ENCODE results near the gene HNRNPUL1. TPM values are rescaled to one million over a fixed set of nuclear protein-coding genes. Genes with fewer than 3 reads are reported as not detected.
"Not testable (repeated sequence)": the region's sequence is repeated elsewhere in the genome, so short reads cannot be mapped to it uniquely, and the experiment has no call there.

Gene HNRNPUL1
- polyA plus RNA-seq, 1 donor (not counting 4 experiments of a cell fraction or from before 2014, with no cell fraction given) = 48.3 TPM

DNA sequence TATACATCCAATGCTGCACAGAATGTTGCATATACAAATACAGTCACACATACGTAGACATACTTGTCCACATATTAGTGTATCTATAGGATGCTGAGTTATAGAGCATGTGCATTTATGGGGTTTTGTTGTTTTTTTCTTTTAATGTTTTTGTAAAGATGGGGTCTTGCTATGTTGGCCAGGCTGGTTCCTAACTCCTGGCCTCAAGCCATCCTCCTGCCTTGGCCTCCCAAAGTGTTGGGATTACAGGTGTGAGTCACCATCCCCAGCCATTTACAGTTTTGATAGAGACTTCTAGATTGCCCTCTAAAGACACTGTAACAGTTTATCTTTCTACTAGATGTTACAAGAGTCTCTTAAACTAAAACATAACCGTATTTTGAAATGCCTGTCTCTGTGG is 14.3 kb downstream of the HNRNPUL1 start:
- TF ChIP-seq, protein P1, sequence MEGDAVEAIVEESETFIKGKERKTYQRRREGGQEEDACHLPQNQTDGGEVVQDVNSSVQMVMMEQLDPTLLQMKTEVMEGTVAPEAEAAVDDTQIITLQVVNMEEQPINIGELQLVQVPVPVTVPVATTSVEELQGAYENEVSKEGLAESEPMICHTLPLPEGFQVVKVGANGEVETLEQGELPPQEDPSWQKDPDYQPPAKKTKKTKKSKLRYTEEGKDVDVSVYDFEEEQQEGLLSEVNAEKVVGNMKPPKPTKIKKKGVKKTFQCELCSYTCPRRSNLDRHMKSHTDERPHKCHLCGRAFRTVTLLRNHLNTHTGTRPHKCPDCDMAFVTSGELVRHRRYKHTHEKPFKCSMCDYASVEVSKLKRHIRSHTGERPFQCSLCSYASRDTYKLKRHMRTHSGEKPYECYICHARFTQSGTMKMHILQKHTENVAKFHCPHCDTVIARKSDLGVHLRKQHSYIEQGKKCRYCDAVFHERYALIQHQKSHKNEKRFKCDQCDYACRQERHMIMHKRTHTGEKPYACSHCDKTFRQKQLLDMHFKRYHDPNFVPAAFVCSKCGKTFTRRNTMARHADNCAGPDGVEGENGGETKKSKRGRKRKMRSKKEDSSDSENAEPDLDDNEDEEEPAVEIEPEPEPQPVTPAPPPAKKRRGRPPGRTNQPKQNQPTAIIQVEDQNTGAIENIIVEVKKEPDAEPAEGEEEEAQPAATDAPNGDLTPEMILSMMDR (optimal IDR thresholded peaks at IDR 0.05 in 1 of 3, IDR thresholded peaks at IDR 0.05 in 1 of 3, conservative IDR thresholded peaks at IDR 0.05 in 1 of 3; ENCODE audit: extremely low read depth in 1 of 3, insufficient read depth in 2 of 3, low read length in 3 of 3) = no peak
- no peak for TF ChIP-seq EZH2 (IDR thresholded peaks at IDR 0.05; ENCODE audit: low read length)
- no peaks in the 10 kb centered on the region for H3K79me2 ChIP-seq (ENCODE audit: control insufficient read depth, insufficient read depth, low read length)
- FAIRE-seq (no peak), DNase-seq (ENCODE audit: low read depth, low spot score) (no peak)
- no peaks in the 10 kb centered on the region for H3K9me1 ChIP-seq (ENCODE audit: control insufficient read depth, extremely low read depth, insufficient read depth, low read length)
- no peaks in the 10 kb centered on the region for H3K27me3 ChIP-seq (ENCODE audit: control insufficient read depth, extremely low read depth, insufficient read depth, low read length)
- H3K4me2 ChIP-seq (ENCODE audit: control insufficient read depth, extremely low read depth, insufficient read depth, low read depth, low read length) = no peak overlapping the region
- no peaks in the 10 kb centered on the region for H3K4me1 ChIP-seq (ENCODE audit: control insufficient read depth, extremely low read depth, insufficient read depth, low read length)
- peaks cover 40 to 65% of the 10 kb centered on the region in 2 experiments for H3K36me3 ChIP-seq (ENCODE audit: control insufficient read depth in 2 of 2, extremely low read depth in 1 of 2, insufficient read depth in 2 of 2, low read length in 2 of 2)
- H3K27ac ChIP-seq (ENCODE audit: control insufficient read depth, insufficient read depth, low read length) = no peak overlapping the region
- peaks cover 2% of the 10 kb centered on the region for H4K20me1 ChIP-seq (ENCODE audit: control insufficient read depth, extremely low read depth, insufficient read depth, low read length)
- dilution Hi-C loops (cut with MboI; ENCODE audit: extremely low pct_ligation_motif_present, low sequenced_read_pairs) = no loop called here
- H3K9ac ChIP-seq (ENCODE audit: control insufficient read depth, extremely low read depth, insufficient read depth, low read length) = no peak overlapping the region
- H2AFZ ChIP-seq (ENCODE audit: control insufficient read depth, low read length) = no peak overlapping the region
- no peaks in the 10 kb centered on the region for H3K9me3 ChIP-seq (ENCODE audit: control insufficient read depth, low read depth, low read length)
- no peak overlapping the region for H3K4me3 ChIP-seq (ENCODE audit: control insufficient read depth in 2 of 3, extremely low read depth in 1 of 3, insufficient read depth in 2 of 3, low read depth in 1 of 3, low read length in 3 of 3)

DNA sequence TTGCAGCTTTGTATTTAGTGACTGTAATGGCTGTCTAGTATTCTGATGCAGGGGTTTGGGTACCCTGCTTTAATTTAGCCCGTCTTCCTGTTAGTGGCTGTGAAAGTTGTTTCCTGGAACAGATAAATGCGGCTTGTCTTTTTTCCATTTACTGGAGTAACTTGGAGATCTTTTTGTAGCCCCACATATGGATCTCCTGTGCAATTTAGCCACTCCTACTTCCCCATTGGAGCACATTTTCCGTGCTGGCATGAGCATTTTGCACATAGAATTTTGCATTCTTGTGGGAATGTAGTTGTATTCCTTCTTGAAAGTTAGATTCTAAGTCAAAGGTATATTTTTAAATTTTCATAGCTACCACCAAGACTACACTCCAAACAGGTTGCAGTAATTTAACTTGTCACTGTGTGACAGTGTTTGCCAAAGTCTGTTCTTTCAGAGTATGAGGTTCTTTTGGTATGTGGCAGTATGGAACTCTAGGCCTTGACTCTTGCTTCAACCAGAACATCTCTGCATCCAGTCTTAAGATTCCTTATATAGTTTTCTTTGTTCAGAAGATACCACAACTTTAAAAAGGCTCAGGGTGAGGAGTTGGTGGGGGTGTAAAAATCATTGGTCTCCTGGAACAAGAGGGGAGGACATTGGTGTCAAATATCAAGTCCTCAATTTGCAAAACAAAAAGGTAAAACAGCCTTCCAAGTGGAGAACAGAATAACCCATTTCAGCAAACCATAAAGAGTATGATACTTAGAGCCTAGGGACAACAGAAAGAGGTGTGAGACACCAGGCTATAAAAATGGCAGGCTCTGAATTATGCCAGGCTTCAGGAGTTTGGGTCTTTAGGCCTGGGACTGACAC is 24.7 kb downstream of the HNRNPUL1 start:
- DNase-seq (ENCODE audit: low read depth, low spot score) (no peak), FAIRE-seq (no peak)
- no peak overlapping the region for H2AFZ ChIP-seq (ENCODE audit: control insufficient read depth, low read length)
- H3K36me3 ChIP-seq (ENCODE audit: control insufficient read depth in 2 of 2, extremely low read depth in 1 of 2, insufficient read depth in 2 of 2, low read length in 2 of 2) = peaks cover 37 to 45% of the 10 kb centered on the region in 2 experiments
- H4K20me1 ChIP-seq (ENCODE audit: control insufficient read depth, extremely low read depth, insufficient read depth, low read length) = no peaks in the 10 kb centered on the region
- H3K9ac ChIP-seq (ENCODE audit: control insufficient read depth, extremely low read depth, insufficient read depth, low read length) = no peak overlapping the region
- H3K27me3 ChIP-seq (ENCODE audit: control insufficient read depth, extremely low read depth, insufficient read depth, low read length) = no peaks in the 10 kb centered on the region
- no peak overlapping the region for H3K4me2 ChIP-seq (ENCODE audit: control insufficient read depth, extremely low read depth, insufficient read depth, low read depth, low read length)
- H3K79me2 ChIP-seq (ENCODE audit: control insufficient read depth, insufficient read depth, low read length) = peaks cover 2% of the 10 kb centered on the region
- no peaks in the 10 kb centered on the region for H3K9me1 ChIP-seq (ENCODE audit: control insufficient read depth, extremely low read depth, insufficient read depth, low read length)
- dilution Hi-C loops (cut with MboI; ENCODE audit: extremely low pct_ligation_motif_present, low sequenced_read_pairs) = no loop called here
- no peak overlapping the region for H3K4me3 ChIP-seq (ENCODE audit: control insufficient read depth in 2 of 3, extremely low read depth in 1 of 3, insufficient read depth in 2 of 3, low read depth in 1 of 3, low read length in 3 of 3)
- TF ChIP-seq, protein P1 (optimal IDR thresholded peaks at IDR 0.05 in 1 of 3, IDR thresholded peaks at IDR 0.05 in 1 of 3, conservative IDR thresholded peaks at IDR 0.05 in 1 of 3; ENCODE audit: extremely low read depth in 1 of 3, insufficient read depth in 2 of 3, low read length in 3 of 3) = no peak
- TF ChIP-seq EZH2 (IDR thresholded peaks at IDR 0.05; ENCODE audit: low read length) = no peak
- no peaks in the 10 kb centered on the region for H3K9me3 ChIP-seq (ENCODE audit: control insufficient read depth, low read depth, low read length)
- H3K27ac ChIP-seq (ENCODE audit: control insufficient read depth, insufficient read depth, low read length) = no peak overlapping the region
- no peaks in the 10 kb centered on the region for H3K4me1 ChIP-seq (ENCODE audit: control insufficient read depth, extremely low read depth, insufficient read depth, low read length)

DNA sequence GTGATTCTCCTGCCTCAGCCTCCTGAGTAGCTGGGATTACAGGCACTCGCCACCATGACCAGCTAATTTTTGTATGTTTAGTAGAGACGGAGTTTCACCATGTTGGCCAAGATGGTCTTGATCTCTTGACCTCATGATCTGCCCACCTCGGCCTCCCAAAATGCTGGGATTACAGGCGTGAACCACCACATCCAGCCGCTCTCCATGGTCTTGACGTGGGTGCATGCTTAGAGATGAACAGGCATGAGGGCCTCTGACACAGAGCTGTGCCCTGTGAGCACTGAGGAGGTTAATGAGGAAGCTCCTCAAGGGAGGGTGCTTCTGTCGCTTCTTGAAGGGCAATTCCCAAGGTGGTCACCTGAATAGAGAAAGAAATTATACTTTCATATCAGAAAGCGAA is 25.6 kb downstream of the HNRNPUL1 start:
- H3K27me3 ChIP-seq (ENCODE audit: control insufficient read depth, extremely low read depth, insufficient read depth, low read length); H2AFZ ChIP-seq (ENCODE audit: control insufficient read depth, low read length); H4K20me1 ChIP-seq (ENCODE audit: control insufficient read depth, extremely low read depth, insufficient read depth, low read length); H3K9ac ChIP-seq (ENCODE audit: control insufficient read depth, extremely low read depth, insufficient read depth, low read length); H3K4me1 ChIP-seq (ENCODE audit: control insufficient read depth, extremely low read depth, insufficient read depth, low read length); H3K9me3 ChIP-seq (ENCODE audit: control insufficient read depth, low read depth, low read length); H3K4me2 ChIP-seq (ENCODE audit: control insufficient read depth, extremely low read depth, insufficient read depth, low read depth, low read length); H3K4me3 ChIP-seq (ENCODE audit: control insufficient read depth in 2 of 3, extremely low read depth in 1 of 3, insufficient read depth in 2 of 3, low read depth in 1 of 3, low read length in 3 of 3); dilution Hi-C loops (cut with MboI; ENCODE audit: extremely low pct_ligation_motif_present, low sequenced_read_pairs); DNase-seq (ENCODE audit: low read depth, low spot score); H3K79me2 ChIP-seq (ENCODE audit: control insufficient read depth, insufficient read depth, low read length); H3K9me1 ChIP-seq (ENCODE audit: control insufficient read depth, extremely low read depth, insufficient read depth, low read length); FAIRE-seq; H3K27ac ChIP-seq (ENCODE audit: control insufficient read depth, insufficient read depth, low read length): not testable (repeated sequence)
- H3K36me3 ChIP-seq (ENCODE audit: control insufficient read depth in 2 of 2, extremely low read depth in 1 of 2, insufficient read depth in 2 of 2, low read length in 2 of 2) = peaks cover 37 to 52% of the 10 kb centered on the region in 2 experiments
